Ishikawa (cell line): Measurements from ENCODE around the gene GABRA6.

Source experiments
- CEBPB ChIP-seq: IDR thresholded peaks from 2 replicates; pipeline ENCODE4 v1.6.1; 2012
- CREB1 ChIP-seq: IDR thresholded peaks from 2 replicates; pipeline ENCODE4 v1.6.1; 2012; ENCODE audit warnings: low read depth
- EGR1 ChIP-seq: IDR thresholded peaks from 2 replicates; pipeline ENCODE4 v1.6.1; 2012
- EP300 ChIP-seq: IDR thresholded peaks from 2 replicates; pipeline ENCODE4 v1.6.1; 2012; ENCODE audit warnings: borderline replicate concordance
- FOXM1 ChIP-seq: IDR thresholded peaks from 2 replicates; pipeline ENCODE4 v1.6.1; 2012; ENCODE audit warnings: low read depth, borderline replicate concordance
- MAX ChIP-seq: IDR thresholded peaks from 2 replicates; pipeline ENCODE4 v1.6.1; 2012
- NFIC ChIP-seq: IDR thresholded peaks from 2 replicates; pipeline ENCODE4 v1.6.1; 2012
- RAD21 ChIP-seq: IDR thresholded peaks from 2 replicates; pipeline ENCODE4 v1.6.1; 2012; ENCODE audit warnings: low read depth
- REST ChIP-seq: IDR thresholded peaks from 2 replicates; pipeline ENCODE4 v1.6.1; 2012; ENCODE audit warnings: low read depth, mild to moderate bottlenecking
- TAF1 ChIP-seq: IDR thresholded peaks from 2 replicates; pipeline ENCODE4 v1.6.1; 2012; ENCODE audit warnings: low read depth, mild to moderate bottlenecking
- TCF12 ChIP-seq: IDR thresholded peaks from 2 replicates; pipeline ENCODE4 v1.6.1; 2012; ENCODE audit warnings: low read depth
- TEAD4 ChIP-seq: IDR thresholded peaks from 2 replicates; pipeline ENCODE4 v1.6.1; 2012
- YY1 ChIP-seq: IDR thresholded peaks from 2 replicates; pipeline ENCODE4 v1.6.1; 2012; ENCODE audit warnings: low read depth
- ZBTB7A ChIP-seq: IDR thresholded peaks from 2 replicates; pipeline ENCODE4 v1.6.1; 2012; ENCODE audit warnings: low read depth
- TF ChIP-seq, protein P1 (sequence below): IDR thresholded peaks from 2 replicates; pipeline ENCODE4 v1.6.1; 2012

The GABRA6 gene

GRCh38 chr5:161685461-161685860 is at the start of gene GABRA6:
TSS of gene GABRA6 (plus strand) at chr5:161685721. CDS start at chr5:161685990, 269 bp downstream.
- TF ChIP-seq YY1 (no peak), CREB1 (no peak), RAD21 (no peak), ZBTB7A (no peak), NFIC (no peak), TCF12 (no peak), MAX (no peak), TAF1 (no peak), EP300 (no peak), REST (no peak), CEBPB (no peak)
- TF ChIP-seq, protein P1, sequence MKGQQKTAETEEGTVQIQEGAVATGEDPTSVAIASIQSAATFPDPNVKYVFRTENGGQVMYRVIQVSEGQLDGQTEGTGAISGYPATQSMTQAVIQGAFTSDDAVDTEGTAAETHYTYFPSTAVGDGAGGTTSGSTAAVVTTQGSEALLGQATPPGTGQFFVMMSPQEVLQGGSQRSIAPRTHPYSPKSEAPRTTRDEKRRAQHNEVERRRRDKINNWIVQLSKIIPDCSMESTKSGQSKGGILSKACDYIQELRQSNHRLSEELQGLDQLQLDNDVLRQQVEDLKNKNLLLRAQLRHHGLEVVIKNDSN = no peak

GRCh38 chr5:161637591-161637990 is 47.9 kb upstream of the GABRA6 start:
- TF ChIP-seq REST (no peak), NFIC (no peak), CREB1 (no peak), MAX (no peak), FOXM1 (no peak), EGR1 (no peak), EP300 (no peak), ZBTB7A (no peak), TCF12 (no peak), TEAD4 (no peak), RAD21 (no peak)
- TF ChIP-seq, protein P1 = no peak

GRCh38 chr5:161641444-161641843 is 44.1 kb upstream of the GABRA6 start:
- TF ChIP-seq CEBPB = no peak
- TF ChIP-seq CREB1 = no peak
- TF ChIP-seq TAF1 = no peak
- TF ChIP-seq REST = no peak
- TF ChIP-seq YY1 = no peak
- no peak for TF ChIP-seq ZBTB7A
- TF ChIP-seq, protein P1 = no peak
- no peak for TF ChIP-seq MAX
- TF ChIP-seq RAD21 = no peak
- TF ChIP-seq TCF12 = no peak
- no peak for TF ChIP-seq EP300
- TF ChIP-seq TEAD4 = no peak
- no peak for TF ChIP-seq EGR1
- no peak for TF ChIP-seq NFIC
- TF ChIP-seq FOXM1 = no peak

DNA sequence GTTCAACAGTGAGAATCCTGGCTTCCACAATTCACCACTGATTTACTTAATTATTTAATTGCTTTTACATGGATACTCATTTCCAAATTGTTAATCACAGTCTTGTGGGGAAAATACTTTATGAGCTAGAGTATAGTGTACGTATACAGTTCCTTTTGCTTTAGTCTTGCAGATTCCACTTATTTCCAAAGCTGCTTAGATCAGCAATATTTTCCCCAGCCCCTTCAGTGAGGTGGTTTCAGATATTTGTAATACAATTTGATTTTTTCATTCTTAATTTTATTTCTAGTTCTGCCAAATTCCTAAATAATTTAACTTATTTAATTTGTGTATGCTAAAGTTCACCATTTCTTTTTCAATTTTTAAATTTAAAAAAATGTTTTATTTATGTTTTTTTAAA is 40.3 kb upstream of the GABRA6 start:
- TF ChIP-seq FOXM1 = no peak
- no peak for TF ChIP-seq MAX
- no peak for TF ChIP-seq TEAD4
- no peak for TF ChIP-seq ZBTB7A
- no peak for TF ChIP-seq EGR1
- no peak for TF ChIP-seq YY1
- TF ChIP-seq, protein P1 = no peak
- TF ChIP-seq CREB1 = no peak
- no peak for TF ChIP-seq CEBPB
- TF ChIP-seq REST = no peak
- TF ChIP-seq TAF1 = no peak
- no peak for TF ChIP-seq TCF12
